ENCODE data around the gene NLRP7. TPM values are rescaled to one million over a fixed set of nuclear protein-coding genes. Genes with fewer than 3 reads are reported as not detected.
"Not testable (repeated sequence)": the region's sequence is repeated elsewhere in the genome, so short reads cannot be mapped to it uniquely, and the experiment has no call there.

The NLRP7 gene
- total RNA-seq, 2 donors from 2014 or later: not detected

DNA sequence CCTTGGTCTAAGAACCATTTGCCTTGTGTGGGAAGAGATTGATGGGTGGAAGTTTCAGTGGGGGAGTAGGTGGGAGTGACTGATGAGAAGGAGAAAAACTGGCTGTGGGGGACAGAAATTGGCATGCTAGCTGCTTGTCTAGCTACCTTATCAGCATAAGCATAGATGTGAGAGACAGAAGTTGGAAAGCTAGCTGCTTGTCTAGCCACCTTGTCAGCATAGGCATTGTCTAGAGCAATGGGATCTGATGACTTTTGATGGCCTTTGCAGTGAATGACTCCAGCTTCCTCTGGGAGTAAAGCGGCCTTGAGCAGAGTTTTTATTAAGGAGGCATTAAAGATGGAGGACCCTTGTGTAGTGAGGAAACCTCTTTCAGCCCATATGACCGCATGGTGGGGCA lies 51.3 kb downstream of the NLRP7 start:
- intact Hi-C loops (cut with DNase I): no loop called here
- H3K9me3 ChIP-seq: no peaks in the 10 kb centered on the region
- TF ChIP-seq CTCF (IDR thresholded peaks at IDR 0.05): no peak
- no peak overlapping the region for H3K4me3 ChIP-seq
- no peaks in the 10 kb centered on the region for H3K36me3 ChIP-seq
- H3K27me3 ChIP-seq: no peaks in the 10 kb centered on the region
- DNase-seq: no peak
- H3K9ac ChIP-seq (ENCODE audit: low read depth in 2 of 2, low read length in 2 of 2): no peak overlapping the region
- no peak overlapping the region for H3K27ac ChIP-seq
- H3K4me1 ChIP-seq: no peaks in the 10 kb centered on the region

- H3K9ac ChIP-seq (ENCODE audit: low read depth in 2 of 2, low read length in 2 of 2); H3K36me3 ChIP-seq; intact Hi-C loops (cut with DNase I); H3K4me3 ChIP-seq; H3K27ac ChIP-seq; H3K4me1 ChIP-seq; DNase-seq; H3K27me3 ChIP-seq; H3K9me3 ChIP-seq: not testable (repeated sequence)
Observed at GRCh38 chr19:54894106-54894505, 53.2 kb downstream of the NLRP7 start.

DNA sequence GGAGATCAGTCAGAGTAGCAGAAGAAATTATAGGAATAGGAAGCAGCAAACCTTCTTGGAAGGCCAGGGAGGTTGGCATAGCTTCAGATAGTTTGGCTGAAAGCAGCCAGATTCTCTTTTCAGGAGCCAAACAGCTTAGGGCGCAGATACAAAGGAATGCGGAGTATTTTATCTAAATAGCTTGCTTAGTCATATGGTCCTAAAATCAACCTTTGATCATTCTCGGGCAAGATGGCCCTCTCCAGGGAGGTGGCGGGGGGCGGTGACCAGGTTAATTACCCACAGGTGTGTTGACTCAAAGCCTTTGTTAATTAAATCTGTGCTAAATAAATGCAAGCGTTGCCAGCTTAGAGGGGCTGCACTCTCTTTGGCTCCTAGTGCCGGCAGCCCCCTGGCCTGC lies 53.9 kb downstream of the NLRP7 start:
- H3K36me3 ChIP-seq: no peaks in the 10 kb centered on the region
- intact Hi-C loops (cut with DNase I): no loop called here
- H3K9me3 ChIP-seq: no peaks in the 10 kb centered on the region
- TF ChIP-seq CTCF (IDR thresholded peaks at IDR 0.05): no peak
- no peak overlapping the region for H3K4me3 ChIP-seq
- H3K27me3 ChIP-seq: no peaks in the 10 kb centered on the region
- H3K9ac ChIP-seq (ENCODE audit: low read depth in 2 of 2, low read length in 2 of 2): no peak overlapping the region
- H3K4me1 ChIP-seq: no peaks in the 10 kb centered on the region
- no peak for DNase-seq
- H3K27ac ChIP-seq: no peak overlapping the region

DNA sequence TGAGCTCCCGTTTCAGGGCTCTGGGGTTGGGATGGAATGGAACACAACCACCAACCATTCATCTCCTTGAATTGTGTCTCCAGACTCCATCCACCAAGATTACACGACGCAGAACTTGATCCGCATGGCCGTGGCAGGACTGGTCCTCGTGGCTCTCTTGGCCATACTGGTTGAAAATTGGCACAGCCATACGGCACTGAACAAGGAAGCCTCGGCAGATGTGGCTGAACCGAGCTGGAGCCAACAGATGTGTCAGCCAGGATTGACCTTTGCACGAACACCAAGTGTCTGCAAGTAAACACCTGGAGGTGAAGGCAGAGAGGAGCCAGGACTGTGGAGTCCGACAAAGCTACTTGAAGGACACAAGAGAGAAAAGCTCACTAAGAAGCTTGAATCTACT lies 57.8 kb downstream of the NLRP7 start:
- intact Hi-C loops (cut with DNase I): no loop called here

DNA sequence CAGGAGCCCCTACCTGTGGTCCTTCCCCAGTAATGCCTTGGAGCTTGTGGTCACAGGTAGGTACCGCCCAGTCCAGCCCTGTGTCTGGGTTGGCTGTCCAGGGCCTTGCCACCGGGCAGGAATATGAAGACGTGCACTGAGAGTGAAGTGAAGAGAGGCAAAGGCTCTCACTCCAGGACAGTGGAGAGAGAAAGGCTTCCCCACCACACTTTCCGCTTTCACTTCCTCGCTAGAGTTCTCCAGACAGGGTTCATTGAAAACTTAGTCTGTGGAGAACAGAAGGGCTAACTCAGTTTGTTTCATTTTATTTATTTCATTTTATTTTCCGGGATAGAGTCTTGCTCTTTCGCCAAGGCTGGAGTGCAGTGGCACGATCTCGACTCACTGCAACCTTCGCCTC lies 59.1 kb downstream of the NLRP7 start:
- Histone ChIP-seq H3K4me1 (no peaks in the 10 kb centered on the region), H3K9me3 (no peaks in the 10 kb centered on the region), H3K4me3 (no peak overlapping the region), H3K27me3 (no peaks in the 10 kb centered on the region), H3K9ac (ENCODE audit: low read depth in 2 of 2, low read length in 2 of 2) (no peak overlapping the region), H3K27ac (no peak overlapping the region), H3K36me3 (no peaks in the 10 kb centered on the region)
- no peak for TF ChIP-seq CTCF (IDR thresholded peaks at IDR 0.05)
- no peak for DNase-seq
- intact Hi-C loops (cut with DNase I): no loop called here

More for the DNA sequence above, 57.8 kb downstream of the NLRP7 start:
- no peak for TF ChIP-seq CTCF (IDR thresholded peaks at IDR 0.05)
- no peak for DNase-seq
- H3K9ac ChIP-seq (ENCODE audit: low read depth in 2 of 2, low read length in 2 of 2): no peak overlapping the region
- H3K9me3 ChIP-seq: no peaks in the 10 kb centered on the region
- H3K4me3 ChIP-seq: no peak overlapping the region
- H3K4me1 ChIP-seq: no peaks in the 10 kb centered on the region
- H3K36me3 ChIP-seq: no peaks in the 10 kb centered on the region
- H3K27me3 ChIP-seq: no peaks in the 10 kb centered on the region
- H3K27ac ChIP-seq: no peak overlapping the region

DNA sequence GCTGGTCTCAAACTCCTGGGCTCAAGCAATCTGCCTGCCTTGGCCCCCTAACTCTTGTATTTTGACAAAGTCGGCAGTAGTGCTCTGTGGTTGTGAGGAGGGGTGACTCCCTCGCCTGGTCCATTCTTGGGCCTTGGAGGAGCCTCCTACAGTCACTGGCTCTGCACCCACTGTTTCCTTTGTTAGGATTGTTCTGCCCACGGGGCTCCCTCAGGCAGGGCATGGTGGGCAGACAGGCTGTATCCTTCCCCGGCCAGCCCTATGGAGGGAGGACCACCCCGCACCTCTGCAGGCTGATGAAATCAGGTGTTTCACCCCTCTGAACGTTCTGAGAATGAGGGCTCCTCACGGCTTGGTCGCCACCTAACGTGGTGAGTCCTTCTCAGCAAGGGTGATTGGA lies 64.1 kb downstream of the NLRP7 start:
- Histone ChIP-seq H3K9me3 (no peaks in the 10 kb centered on the region), H3K4me3 (no peak overlapping the region)
- intact Hi-C loops (cut with DNase I): no loop called here

More for the DNA sequence above, 64.1 kb downstream of the NLRP7 start:
- Histone ChIP-seq H3K27me3 (no peaks in the 10 kb centered on the region), H3K36me3 (no peaks in the 10 kb centered on the region), H3K9ac (ENCODE audit: low read depth in 2 of 2, low read length in 2 of 2) (no peak overlapping the region), H3K4me1 (no peaks in the 10 kb centered on the region), H3K27ac (no peak overlapping the region)
- no peak for DNase-seq
- no peak for TF ChIP-seq CTCF (IDR thresholded peaks at IDR 0.05)
